ENCODE results near the gene REEP1. TPM values are rescaled to one million over a fixed set of nuclear protein-coding genes. Genes with fewer than 3 reads are reported as not detected.

REEP1 gene
- total and polyA plus RNA-seq, 2 of the 8 experiments (the other 6 are each of a cell fraction or from before 2014, with no cell fraction given), result 0.74 to 1.5 TPM

DNA sequence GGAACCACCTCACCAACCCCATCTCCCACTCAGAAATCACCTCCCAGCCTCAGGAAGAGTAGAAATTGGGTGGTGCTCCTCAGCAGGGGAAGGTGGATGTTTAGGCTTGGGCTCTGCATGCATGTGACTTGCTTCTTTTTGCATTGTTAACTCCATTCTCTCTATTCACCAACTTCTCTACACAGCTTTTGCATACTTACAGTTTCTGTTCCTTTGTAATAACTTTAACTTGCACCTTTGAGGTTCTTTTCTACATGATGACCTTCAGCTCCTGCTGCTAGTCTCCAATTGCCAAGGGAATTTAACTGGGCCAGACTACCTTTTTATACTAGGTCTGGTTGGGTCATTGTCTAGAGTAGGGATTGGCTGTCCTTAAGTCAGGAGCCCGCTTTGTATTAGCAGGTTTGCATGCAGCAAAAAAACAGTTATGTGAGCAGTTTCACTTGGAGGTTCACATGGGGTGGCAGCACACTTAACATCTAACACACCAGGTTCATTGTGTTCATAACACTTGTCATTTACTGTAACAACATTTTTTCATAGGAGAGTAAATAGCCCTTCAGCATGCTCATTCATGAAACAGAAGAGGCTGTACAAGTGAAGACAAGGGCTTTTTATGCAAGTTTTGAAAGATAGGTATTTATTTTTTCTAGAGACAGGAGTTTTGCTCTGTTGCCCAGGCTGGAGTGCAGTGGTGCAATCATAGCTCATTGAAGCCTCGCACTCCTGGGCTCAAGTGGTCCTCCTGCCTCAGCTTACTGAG is 126.2 kb downstream of the REEP1 start:
- H3K4me3 ChIP-seq (ENCODE audit: extremely low read depth in 1 of 4, insufficient read depth in 2 of 4, low read depth in 3 of 4, low read length in 4 of 4), result no peak overlapping the region
- H4K8ac ChIP-seq (ENCODE audit: extremely low read depth, insufficient read depth, low read length), result no peak overlapping the region
- H2BK5ac ChIP-seq (ENCODE audit: low read depth, low read length), result no peak overlapping the region
- H3K14ac ChIP-seq (ENCODE audit: insufficient read length), result no peak overlapping the region
- no peak overlapping the region for H2BK20ac ChIP-seq (ENCODE audit: low read length)
- no peak overlapping the region for H2BK15ac ChIP-seq (ENCODE audit: low read length)
- DNase-seq (ENCODE audit: low read depth in 1 of 2, low spot score in 2 of 2) (no peak), FAIRE-seq (no peak)
- H2BK12ac ChIP-seq (ENCODE audit: low read depth, low read length), result no peak overlapping the region
- WGBS, 2 experiments (ENCODE audit: extremely low coverage in 1 of 2, insufficient coverage in 1 of 2, insufficient read length in 1 of 2, insufficient replicate concordance in 2 of 2, low coverage in 1 of 2, low lambda C conversion rate in 2 of 2, missing lambda C conversion rate in 1 of 2), result 95% methylated on average over 2 of the region's 2 CpGs; no CpG with 5 or more reads in 1 of the 2 experiments
- H3K79me1 ChIP-seq (ENCODE audit: low read depth, low read length), result no peaks in the 10 kb centered on the region
- H3K79me2 ChIP-seq (ENCODE audit: control insufficient read depth in 1 of 2, insufficient read depth in 2 of 2, low read length in 2 of 2), result no peaks in the 10 kb centered on the region
- H4K91ac ChIP-seq (replicated peaks; ENCODE audit: insufficient read length, low read length), result no peak overlapping the region
- no peak overlapping the region for H4K5ac ChIP-seq (ENCODE audit: insufficient read length, low read depth, low read length)
- no peaks in the 10 kb centered on the region for H3K4me1 ChIP-seq (replicated peaks in 1 of 4; ENCODE audit: control insufficient read depth in 3 of 4, insufficient read depth in 4 of 4, low read length in 3 of 4)
- H2AK5ac ChIP-seq (ENCODE audit: low read depth, low read length), result no peak overlapping the region
- H3K27ac ChIP-seq (ENCODE audit: low read depth, low read length), result no peak overlapping the region
- no peak overlapping the region for H3K4me2 ChIP-seq (ENCODE audit: insufficient read depth in 1 of 2, low read depth in 2 of 2, low read length in 2 of 2)
- peaks cover 0 to 1% (median 0%) of the 10 kb centered on the region in 4 experiments; a peak in 1 of 7 replicates for H3K27me3 ChIP-seq (replicated peaks in 1 of 4; ENCODE audit: control insufficient read depth in 3 of 4, extremely low read depth in 1 of 4, insufficient read depth in 3 of 4, low read length in 3 of 4)
- H2BK120ac ChIP-seq (replicated peaks; ENCODE audit: low read depth, low read length), result no peak overlapping the region
- peaks cover 0 to 1% of the 10 kb centered on the region in 2 experiments for H4K20me1 ChIP-seq (replicated peaks in 1 of 2; ENCODE audit: control insufficient read depth in 1 of 2, insufficient read depth in 2 of 2, low read length in 2 of 2)
- H3K23ac ChIP-seq (ENCODE audit: insufficient read length), result no peak overlapping the region
- H2AFZ ChIP-seq (ENCODE audit: low read length), result no peak overlapping the region
- H3K56ac ChIP-seq (replicated peaks; ENCODE audit: insufficient read length, low read depth, low read length), result no peak overlapping the region
- ChIA-PET POLR2A (ENCODE audit: partially characterized antibody) (no interaction called here), CTCF (ENCODE audit: partially characterized antibody) (no interaction called here)
- no peak overlapping the region for H3K18ac ChIP-seq (ENCODE audit: extremely low read depth, low read length)
- no peak overlapping the region for H3K4ac ChIP-seq (replicated peaks; ENCODE audit: insufficient read length, low read depth, low read length)
- no peaks in the 10 kb centered on the region for H3K9me3 ChIP-seq (ENCODE audit: insufficient read depth in 2 of 2, low read depth in 1 of 2, low read length in 1 of 2)
- no peak overlapping the region for H3K9ac ChIP-seq (replicated peaks in 1 of 4; ENCODE audit: extremely low read depth in 1 of 4, low read depth in 3 of 4, low read length in 3 of 4)
- peaks cover 18 to 72% (median 41%) of the 10 kb centered on the region in 4 experiments for H3K36me3 ChIP-seq (ENCODE audit: control insufficient read depth in 2 of 4, insufficient read depth in 4 of 4, low read length in 3 of 4)
- H3K23me2 ChIP-seq (ENCODE audit: low read depth, low read length), result no peaks in the 10 kb centered on the region
- TF ChIP-seq RFX5 (IDR thresholded peaks at IDR 0.05; ENCODE audit: borderline replicate concordance, low read depth, low read length), result no peak
- no peak for TF ChIP-seq KDM4A (IDR thresholded peaks at IDR 0.05; ENCODE audit: low read depth, low read length, severe bottlenecking)
- TF ChIP-seq, protein P1, sequence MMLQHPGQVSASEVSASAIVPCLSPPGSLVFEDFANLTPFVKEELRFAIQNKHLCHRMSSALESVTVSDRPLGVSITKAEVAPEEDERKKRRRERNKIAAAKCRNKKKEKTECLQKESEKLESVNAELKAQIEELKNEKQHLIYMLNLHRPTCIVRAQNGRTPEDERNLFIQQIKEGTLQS (IDR thresholded peaks at IDR 0.05; ENCODE audit: insufficient read depth, low read depth, low read length), result no peak
- TF ChIP-seq, protein P2, sequence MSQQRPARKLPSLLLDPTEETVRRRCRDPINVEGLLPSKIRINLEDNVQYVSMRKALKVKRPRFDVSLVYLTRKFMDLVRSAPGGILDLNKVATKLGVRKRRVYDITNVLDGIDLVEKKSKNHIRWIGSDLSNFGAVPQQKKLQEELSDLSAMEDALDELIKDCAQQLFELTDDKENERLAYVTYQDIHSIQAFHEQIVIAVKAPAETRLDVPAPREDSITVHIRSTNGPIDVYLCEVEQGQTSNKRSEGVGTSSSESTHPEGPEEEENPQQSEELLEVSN (IDR thresholded peaks at IDR 0.05), result no peak

All from H1 (cell line).